ENCODE data around the gene CPSF4L. TPM values are rescaled to one million over a fixed set of nuclear protein-coding genes. Genes with fewer than 3 reads are reported as not detected.

CPSF4L gene
- total RNA-seq, 1 donor from 2014 or later = not detected

DNA sequence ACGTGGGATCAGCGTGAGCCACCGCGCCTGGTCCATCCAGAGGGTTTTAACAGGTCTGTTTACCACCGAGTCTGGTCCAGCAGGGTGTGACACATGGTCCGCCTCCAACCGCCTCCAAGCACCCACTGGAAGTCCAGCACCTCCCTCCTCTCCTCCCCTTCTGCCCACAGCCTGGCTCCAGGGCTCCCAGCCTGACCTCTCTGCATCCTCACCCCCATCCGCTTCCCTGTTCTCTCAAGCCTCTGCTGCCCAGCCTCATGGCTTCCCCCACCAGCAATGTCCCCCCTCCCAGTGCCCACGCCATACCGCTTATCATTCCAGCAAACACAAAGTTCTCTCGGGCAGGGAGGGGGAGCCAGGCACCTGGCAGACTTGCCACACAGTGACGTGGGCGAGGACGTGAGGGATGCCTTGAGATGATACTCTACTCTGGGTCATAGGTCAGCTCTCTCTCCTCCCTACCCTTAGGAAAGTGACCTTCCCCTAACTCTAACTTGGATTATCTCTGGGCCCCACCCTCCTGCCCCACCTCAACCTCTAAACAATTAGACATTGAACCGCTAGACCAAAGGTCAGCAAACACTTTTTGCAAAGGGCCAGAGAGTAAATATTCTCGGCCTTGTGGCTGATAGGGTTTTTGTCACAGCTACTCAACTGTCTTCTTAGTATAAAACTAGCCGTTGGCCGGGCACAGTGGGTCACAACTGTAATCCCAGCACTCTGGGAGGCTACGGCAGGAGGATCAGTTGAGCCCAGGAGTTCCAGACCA is 27.0 kb upstream of the CPSF4L start:
- peaks cover 96% of the 10 kb centered on the region for H4K20me1 ChIP-seq (ENCODE audit: low read depth)
- H3K4me3 Mint-ChIP-seq = no peak overlapping the region

GRCh38 chr17:73286863-73287296 is 25.2 kb upstream of the CPSF4L start:
- peaks cover 4% of the 10 kb centered on the region for H3K27me3 Mint-ChIP-seq (ENCODE audit: insufficient read depth, low read depth)
- peak overlapping the region; percentile 89 for H3K27ac Mint-ChIP-seq
- peaks cover 24% of the 10 kb centered on the region for H3K79me2 ChIP-seq (ENCODE audit: low read depth)

More for the DNA sequence above, 27.0 kb upstream of the CPSF4L start:
- H3K4me2 ChIP-seq = no peak overlapping the region
- H3K9me3 ChIP-seq (ENCODE audit: low read depth) = no peaks in the 10 kb centered on the region
- no peak overlapping the region for H2AFZ ChIP-seq (replicated peaks)
- H3K36me3 Mint-ChIP-seq = peaks cover 10% of the 10 kb centered on the region
- H3K27ac Mint-ChIP-seq = peak overlapping the region; percentile 91
- H3K27me3 Mint-ChIP-seq (ENCODE audit: insufficient read depth, low read depth) = peaks cover 6% of the 10 kb centered on the region
- H3K27ac ChIP-seq = no peak overlapping the region
- peaks cover 12% of the 10 kb centered on the region for H3F3A ChIP-seq (ENCODE audit: low read depth)
- peaks cover 19% of the 10 kb centered on the region for H3K79me2 ChIP-seq (ENCODE audit: low read depth)
- no peak for DNase-seq (ENCODE audit: low spot score)
- peaks cover 66% of the 10 kb centered on the region for H3K4me1 Mint-ChIP-seq
- H3K4me1 ChIP-seq = peaks cover 25% of the 10 kb centered on the region
- no peaks in the 10 kb centered on the region for H3K36me3 ChIP-seq
- TF ChIP-seq, protein P1, sequence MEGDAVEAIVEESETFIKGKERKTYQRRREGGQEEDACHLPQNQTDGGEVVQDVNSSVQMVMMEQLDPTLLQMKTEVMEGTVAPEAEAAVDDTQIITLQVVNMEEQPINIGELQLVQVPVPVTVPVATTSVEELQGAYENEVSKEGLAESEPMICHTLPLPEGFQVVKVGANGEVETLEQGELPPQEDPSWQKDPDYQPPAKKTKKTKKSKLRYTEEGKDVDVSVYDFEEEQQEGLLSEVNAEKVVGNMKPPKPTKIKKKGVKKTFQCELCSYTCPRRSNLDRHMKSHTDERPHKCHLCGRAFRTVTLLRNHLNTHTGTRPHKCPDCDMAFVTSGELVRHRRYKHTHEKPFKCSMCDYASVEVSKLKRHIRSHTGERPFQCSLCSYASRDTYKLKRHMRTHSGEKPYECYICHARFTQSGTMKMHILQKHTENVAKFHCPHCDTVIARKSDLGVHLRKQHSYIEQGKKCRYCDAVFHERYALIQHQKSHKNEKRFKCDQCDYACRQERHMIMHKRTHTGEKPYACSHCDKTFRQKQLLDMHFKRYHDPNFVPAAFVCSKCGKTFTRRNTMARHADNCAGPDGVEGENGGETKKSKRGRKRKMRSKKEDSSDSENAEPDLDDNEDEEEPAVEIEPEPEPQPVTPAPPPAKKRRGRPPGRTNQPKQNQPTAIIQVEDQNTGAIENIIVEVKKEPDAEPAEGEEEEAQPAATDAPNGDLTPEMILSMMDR (IDR thresholded peaks at IDR 0.05) = no peak
- TF ChIP-seq EZH2 (IDR thresholded peaks at IDR 0.05) (no peak), EZH2phosphoT487 (IDR thresholded peaks at IDR 0.05) (no peak)
- H3K9ac ChIP-seq = no peak overlapping the region
- H3K4me3 ChIP-seq = no peak overlapping the region
- no peaks in the 10 kb centered on the region for H3K9me3 Mint-ChIP-seq
- H3K27me3 ChIP-seq = no peaks in the 10 kb centered on the region

DNA sequence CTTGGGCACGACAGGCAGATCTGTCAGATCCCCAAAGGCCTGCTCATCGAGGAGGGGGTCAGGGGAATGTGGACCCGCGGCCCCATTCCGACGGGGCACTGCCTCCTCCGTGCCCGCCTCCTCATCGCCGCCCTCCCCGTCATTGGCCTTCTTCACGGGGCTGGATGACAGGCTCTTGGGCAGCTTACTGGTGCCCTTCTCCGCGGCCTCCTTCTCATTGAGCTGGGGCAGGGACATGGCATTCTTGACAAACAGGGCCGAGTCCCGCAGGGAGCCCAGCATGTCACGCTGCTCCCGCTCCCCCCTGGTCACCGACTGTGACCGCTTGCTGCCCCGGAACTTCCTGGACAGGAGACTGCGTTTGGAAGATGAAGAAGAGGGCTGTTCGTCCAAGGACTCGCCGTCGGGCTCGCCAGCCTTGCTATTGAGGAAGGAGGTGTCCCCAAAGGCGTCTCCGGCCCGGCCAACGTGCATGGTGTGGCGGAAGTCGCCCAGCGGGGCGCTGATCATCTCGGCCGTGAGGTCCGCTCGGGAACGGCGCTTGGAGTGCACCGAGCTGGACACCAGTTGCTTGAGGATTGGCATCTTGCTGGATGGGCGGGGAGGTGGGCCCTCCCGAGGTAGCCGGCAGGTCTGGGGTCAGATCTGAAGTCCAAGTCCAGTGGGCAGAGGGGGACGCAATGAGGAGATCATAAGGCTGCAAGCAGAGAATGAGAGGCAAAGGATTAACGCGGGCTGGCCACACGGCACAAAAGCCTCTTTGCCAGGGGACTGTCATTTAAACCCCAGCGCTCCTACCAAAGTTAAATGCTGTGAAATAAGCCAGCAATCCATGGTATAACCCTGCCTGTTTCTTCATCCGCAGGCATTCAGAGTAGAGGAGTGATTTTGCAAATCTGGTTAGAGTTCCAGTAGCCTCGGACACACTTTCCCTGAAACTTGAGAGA is 24.5 kb upstream of the CPSF4L start:
- Histone ChIP-seq H2AFZ (replicated peaks) (no peak overlapping the region), H3K4me3 (no peak overlapping the region), H3F3A (ENCODE audit: low read depth) (peaks cover 12% of the 10 kb centered on the region), H3K4me2 (no peak overlapping the region), H3K27me3 (no peaks in the 10 kb centered on the region), H3K9ac (no peak overlapping the region), H3K79me2 (ENCODE audit: low read depth) (peaks cover 24% of the 10 kb centered on the region), H4K20me1 (ENCODE audit: low read depth) (peaks cover 81% of the 10 kb centered on the region), H3K4me1 (peaks cover 31% of the 10 kb centered on the region), H3K9me3 (ENCODE audit: low read depth) (no peaks in the 10 kb centered on the region), H3K27ac (no peak overlapping the region), H3K36me3 (no peaks in the 10 kb centered on the region)
- H3K9me3 Mint-ChIP-seq = no peaks in the 10 kb centered on the region
- peaks cover 10% of the 10 kb centered on the region for H3K36me3 Mint-ChIP-seq
- TF ChIP-seq, protein P1 (IDR thresholded peaks at IDR 0.05) = no peak
- no peak for TF ChIP-seq EZH2phosphoT487 (IDR thresholded peaks at IDR 0.05)
- TF ChIP-seq EZH2 (IDR thresholded peaks at IDR 0.05) = no peak
- no peak for DNase-seq (ENCODE audit: low spot score)
- no peak overlapping the region for H3K4me3 Mint-ChIP-seq
- H3K27me3 Mint-ChIP-seq (ENCODE audit: insufficient read depth, low read depth) = peaks cover 2% of the 10 kb centered on the region
- H3K4me1 Mint-ChIP-seq = peaks cover 69% of the 10 kb centered on the region
- H3K27ac Mint-ChIP-seq = peak overlapping the region; percentile 89

More at GRCh38 chr17:73286863-73287296, 25.2 kb upstream of the CPSF4L start:
- no peaks in the 10 kb centered on the region for H3K36me3 ChIP-seq
- H3F3A ChIP-seq (ENCODE audit: low read depth) = peaks cover 12% of the 10 kb centered on the region
- H3K4me1 ChIP-seq = peaks cover 31% of the 10 kb centered on the region
- no peak overlapping the region for H2AFZ ChIP-seq (replicated peaks)
- no peak overlapping the region for H3K4me3 Mint-ChIP-seq
- H3K27me3 ChIP-seq = no peaks in the 10 kb centered on the region
- peaks cover 71% of the 10 kb centered on the region for H3K4me1 Mint-ChIP-seq
- no peak for DNase-seq (ENCODE audit: low spot score)
- no peak overlapping the region for H3K4me3 ChIP-seq
- TF ChIP-seq EZH2phosphoT487 (IDR thresholded peaks at IDR 0.05) (no peak), EZH2 (IDR thresholded peaks at IDR 0.05) (no peak)
- TF ChIP-seq, protein P1 (IDR thresholded peaks at IDR 0.05) = no peak
- peaks cover 88% of the 10 kb centered on the region for H4K20me1 ChIP-seq (ENCODE audit: low read depth)
- no peak overlapping the region for H3K9ac ChIP-seq
- H3K27ac ChIP-seq = no peak overlapping the region
- H3K9me3 ChIP-seq (ENCODE audit: low read depth) = no peaks in the 10 kb centered on the region
- no peak overlapping the region for H3K4me2 ChIP-seq
- no peaks in the 10 kb centered on the region for H3K9me3 Mint-ChIP-seq
- H3K36me3 Mint-ChIP-seq = peaks cover 10% of the 10 kb centered on the region

Data from neural progenitor cell (in vitro differentiated cells).